Activated naive CD8-positive, alpha-beta T cell treated with anti-CD3 and anti-CD28 coated beads for 36 hours (primary cell): ENCODE results near the gene KIF4A. TPM values are rescaled to one million over a fixed set of nuclear protein-coding genes. Genes with fewer than 3 reads are reported as not detected.

Source experiments
- DNase-seq: peaks from one replicate; pipeline ENCODE4 v3.0.0; 2021
- H3K27ac Mint-ChIP-seq: one replicate; pipeline ENCODE4 v1.8.0; 2022; ENCODE audit warnings: mild to moderate bottlenecking, moderate library complexity, mixed read lengths
- H3K27me3 Mint-ChIP-seq: one replicate; pipeline ENCODE4 v1.8.0; 2022; ENCODE audit warnings: mild to moderate bottlenecking, mixed read lengths
- H3K36me3 Mint-ChIP-seq: one replicate; pipeline ENCODE4 v1.8.0; 2021; ENCODE audit warnings: mild to moderate bottlenecking, mixed read lengths
- H3K4me1 Mint-ChIP-seq: one replicate; pipeline ENCODE4 v1.8.0; 2021; ENCODE audit warnings: mixed read lengths
- H3K4me3 Mint-ChIP-seq: one replicate; pipeline ENCODE4 v1.8.0; 2022; ENCODE audit warnings: mild to moderate bottlenecking, moderate library complexity, mixed read lengths
- H3K9me3 Mint-ChIP-seq: one replicate; pipeline ENCODE4 v1.8.0; 2022; ENCODE audit warnings: mixed read lengths
- total RNA-seq, 2 experiments: library from RNA; stranded (reverse); gene quantifications; one replicate each; pipeline ENCODE4 v1.2.3, GENCODE V29; 2021

The KIF4A gene
- total RNA-seq, 2 experiments from 2014 or later: 22.4 to 23.9 TPM

- Mint-ChIP-seq H3K27me3 (peaks cover 9% of the 10 kb centered on the region), H3K4me1 (peaks cover 21% of the 10 kb centered on the region), H3K9me3 (no peaks in the 10 kb centered on the region), H3K36me3 (no peaks in the 10 kb centered on the region), H3K4me3 (peak overlapping the region; percentile 88), H3K27ac (peak overlapping the region; percentile 39)
- peak; percentile 18 for DNase-seq
Measured at GRCh38 chrX:70434914-70435586, 145.1 kb downstream of the KIF4A start.

- no peak overlapping the region for H3K27ac Mint-ChIP-seq
- DNase-seq: peak; percentile 12
- no peak overlapping the region for H3K4me3 Mint-ChIP-seq
- no peaks in the 10 kb centered on the region for H3K36me3 Mint-ChIP-seq
- H3K27me3 Mint-ChIP-seq: peaks cover 17% of the 10 kb centered on the region
- H3K9me3 Mint-ChIP-seq: no peaks in the 10 kb centered on the region
- H3K4me1 Mint-ChIP-seq: peaks cover 21% of the 10 kb centered on the region
Measured at GRCh38 chrX:70436343-70436742, 146.4 kb downstream of the KIF4A start.

- no peak overlapping the region for H3K27ac Mint-ChIP-seq
- H3K9me3 Mint-ChIP-seq: no peaks in the 10 kb centered on the region
- H3K36me3 Mint-ChIP-seq: no peaks in the 10 kb centered on the region
- H3K4me1 Mint-ChIP-seq: peaks cover 21% of the 10 kb centered on the region
- DNase-seq: no peak
- H3K27me3 Mint-ChIP-seq: peaks cover 22% of the 10 kb centered on the region
- no peak overlapping the region for H3K4me3 Mint-ChIP-seq
Measured at GRCh38 chrX:70437011-70437410, 147.1 kb downstream of the KIF4A start.

- H3K27ac Mint-ChIP-seq: no peak overlapping the region
- no peaks in the 10 kb centered on the region for H3K9me3 Mint-ChIP-seq
- peaks cover 21% of the 10 kb centered on the region for H3K4me1 Mint-ChIP-seq
- H3K27me3 Mint-ChIP-seq: peaks cover 29% of the 10 kb centered on the region
- no peaks in the 10 kb centered on the region for H3K36me3 Mint-ChIP-seq
- DNase-seq: no peak
- no peak overlapping the region for H3K4me3 Mint-ChIP-seq
Measured at GRCh38 chrX:70437921-70438665, 148.2 kb downstream of the KIF4A start.

GRCh38 chrX:70439016-70439415 lies 149.1 kb downstream of the KIF4A start:
- H3K27me3 Mint-ChIP-seq: peaks cover 29% of the 10 kb centered on the region
- DNase-seq: no peak
- no peak overlapping the region for H3K4me3 Mint-ChIP-seq
- H3K27ac Mint-ChIP-seq: no peak overlapping the region
- no peaks in the 10 kb centered on the region for H3K36me3 Mint-ChIP-seq
- no peaks in the 10 kb centered on the region for H3K9me3 Mint-ChIP-seq
- H3K4me1 Mint-ChIP-seq: peaks cover 16% of the 10 kb centered on the region

- H3K36me3 Mint-ChIP-seq: no peaks in the 10 kb centered on the region
- H3K27ac Mint-ChIP-seq: no peak overlapping the region
- no peak for DNase-seq
- H3K4me1 Mint-ChIP-seq: peaks cover 16% of the 10 kb centered on the region
- no peak overlapping the region for H3K4me3 Mint-ChIP-seq
- peaks cover 42% of the 10 kb centered on the region for H3K27me3 Mint-ChIP-seq
- H3K9me3 Mint-ChIP-seq: no peaks in the 10 kb centered on the region
Measured at GRCh38 chrX:70442224-70442623, 152.3 kb downstream of the KIF4A start.

GRCh38 chrX:70444326-70444945 lies 154.5 kb downstream of the KIF4A start, which contains the start of gene DLG3:
TSS of gene DLG3 (plus strand) at chrX:70444835. CDS start at chrX:70445202, 367 bp downstream.
- H3K9me3 Mint-ChIP-seq: no peaks in the 10 kb centered on the region
- peaks cover 6% of the 10 kb centered on the region for H3K4me1 Mint-ChIP-seq
- peak; percentile 15 for DNase-seq
- H3K27ac Mint-ChIP-seq: no peak within 1 kb of the TSS
- no peaks in the 10 kb centered on the region for H3K36me3 Mint-ChIP-seq
- H3K4me3 Mint-ChIP-seq: peak within 1 kb of the TSS; percentile 37
- peaks cover 39% of the 10 kb centered on the region for H3K27me3 Mint-ChIP-seq

GRCh38 chrX:70444946-70445656 lies 155.2 kb downstream of the KIF4A start:
- H3K36me3 Mint-ChIP-seq: no peaks in the 10 kb centered on the region
- peaks cover 6% of the 10 kb centered on the region for H3K4me1 Mint-ChIP-seq
- H3K4me3 Mint-ChIP-seq: no peak overlapping the region
- peaks cover 36% of the 10 kb centered on the region for H3K27me3 Mint-ChIP-seq
- no peak for DNase-seq
- H3K9me3 Mint-ChIP-seq: no peaks in the 10 kb centered on the region
- no peak overlapping the region for H3K27ac Mint-ChIP-seq

GRCh38 chrX:70445951-70446350 lies 156.0 kb downstream of the KIF4A start:
- peak overlapping the region; percentile 7 for H3K4me3 Mint-ChIP-seq
- H3K27ac Mint-ChIP-seq: no peak overlapping the region
- no peaks in the 10 kb centered on the region for H3K9me3 Mint-ChIP-seq
- no peak for DNase-seq
- peaks cover 6% of the 10 kb centered on the region for H3K4me1 Mint-ChIP-seq
- H3K27me3 Mint-ChIP-seq: peaks cover 31% of the 10 kb centered on the region
- no peaks in the 10 kb centered on the region for H3K36me3 Mint-ChIP-seq

- Mint-ChIP-seq H3K4me3 (no peak overlapping the region), H3K36me3 (no peaks in the 10 kb centered on the region), H3K27ac (no peak overlapping the region), H3K4me1 (peaks cover 6% of the 10 kb centered on the region), H3K9me3 (no peaks in the 10 kb centered on the region), H3K27me3 (peaks cover 26% of the 10 kb centered on the region)
- no peak for DNase-seq
Measured at GRCh38 chrX:70446380-70447350, 156.8 kb downstream of the KIF4A start.

- no peaks in the 10 kb centered on the region for H3K9me3 Mint-ChIP-seq
- H3K27me3 Mint-ChIP-seq: peaks cover 12% of the 10 kb centered on the region
- H3K4me3 Mint-ChIP-seq: no peak overlapping the region
- H3K27ac Mint-ChIP-seq: no peak overlapping the region
- no peaks in the 10 kb centered on the region for H3K36me3 Mint-ChIP-seq
- no peak for DNase-seq
- H3K4me1 Mint-ChIP-seq: peaks cover 22% of the 10 kb centered on the region
Measured at GRCh38 chrX:70449457-70449966, 159.6 kb downstream of the KIF4A start.

GRCh38 chrX:70452143-70452733 lies 162.3 kb downstream of the KIF4A start:
- Mint-ChIP-seq H3K4me3 (peak overlapping the region; percentile 84), H3K27me3 (no peaks in the 10 kb centered on the region), H3K36me3 (peaks cover 10% of the 10 kb centered on the region), H3K27ac (peak overlapping the region; percentile 73), H3K9me3 (no peaks in the 10 kb centered on the region), H3K4me1 (peaks cover 33% of the 10 kb centered on the region)
- DNase-seq: peak; percentile 52

- H3K27me3 Mint-ChIP-seq: no peaks in the 10 kb centered on the region
- peaks cover 33% of the 10 kb centered on the region for H3K4me1 Mint-ChIP-seq
- H3K4me3 Mint-ChIP-seq: peak overlapping the region; percentile 78
- DNase-seq: no peak
- H3K27ac Mint-ChIP-seq: peak overlapping the region; percentile 82
- peaks cover 10% of the 10 kb centered on the region for H3K36me3 Mint-ChIP-seq
- H3K9me3 Mint-ChIP-seq: no peaks in the 10 kb centered on the region
Measured at GRCh38 chrX:70453024-70453618, 163.2 kb downstream of the KIF4A start.
